GM12891 (cell line): Measurements from ENCODE around the gene RSAD1.

Experiments used
- DNase-seq: peaks from one replicate; pipeline ENCODE4 v3.0.0; 2011; ENCODE audit warnings: low spot score; ENCODE audit not compliant: insufficient read length
- FAIRE-seq: peaks from 2 replicates; lab custom pipeline; 2011; peaks lifted over from hg19 to GRCh38; lab: Jason Lieb, UNC
- PAX5 ChIP-seq: IDR thresholded peaks from 2 replicates; pipeline ENCODE4 v1.6.1; 2011; ENCODE audit warnings: low read length, moderate library complexity, mild to moderate bottlenecking; ENCODE audit not compliant: insufficient read depth, severe bottlenecking
- POLR2A ChIP-seq: IDR thresholded peaks from 2 replicates; pipeline ENCODE4 v1.6.1; 2011; ENCODE audit warnings: low read depth, low read length, control low read depth
- POLR2AphosphoS5 ChIP-seq: IDR thresholded peaks from 2 replicates; pipeline ENCODE4 v1.6.1; 2011; ENCODE audit warnings: low read depth, low read length, control low read depth
- POU2F2 ChIP-seq: IDR thresholded peaks from 2 replicates; pipeline ENCODE4 v1.6.1; 2011; ENCODE audit warnings: low read depth, mild to moderate bottlenecking, control low read depth, low read length, moderate library complexity
- SPI1 ChIP-seq: IDR thresholded peaks from 2 replicates; pipeline ENCODE4 v1.6.1; 2011; ENCODE audit warnings: low read depth, low read length, control low read depth
- TAF1 ChIP-seq: IDR thresholded peaks from 2 replicates; pipeline ENCODE4 v1.6.1; 2011; ENCODE audit warnings: low read depth, low read length, control low read depth

Gene RSAD1

DNA sequence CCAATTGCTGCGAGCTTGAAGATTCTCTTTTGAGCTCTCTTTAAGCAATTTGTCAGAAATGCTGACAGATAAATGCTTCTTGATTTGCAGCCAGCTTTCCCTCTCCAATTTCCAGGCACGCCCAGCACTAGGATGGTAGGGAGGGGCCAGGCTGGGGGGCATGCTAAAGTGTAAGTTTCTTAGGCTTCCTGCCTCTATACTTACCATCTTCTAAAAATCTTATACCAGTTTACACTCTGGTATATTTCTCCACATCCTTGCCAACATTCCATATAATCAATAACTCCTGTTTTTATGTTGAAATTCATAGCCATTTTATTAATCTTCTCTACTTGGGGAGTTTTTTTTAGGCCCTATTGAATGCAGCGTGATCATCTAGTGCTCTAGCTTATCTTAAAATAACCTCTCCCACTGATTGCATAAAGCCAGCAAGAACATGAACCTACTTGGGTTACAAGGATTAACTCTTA, 35.1 kb upstream of the RSAD1 start:
- FAIRE-seq (no peak), DNase-seq (no peak)
- TF ChIP-seq TAF1 (no peak), POLR2AphosphoS5 (no peak), PAX5 (no peak), POLR2A (no peak), SPI1 (no peak), POU2F2 (no peak)

DNA sequence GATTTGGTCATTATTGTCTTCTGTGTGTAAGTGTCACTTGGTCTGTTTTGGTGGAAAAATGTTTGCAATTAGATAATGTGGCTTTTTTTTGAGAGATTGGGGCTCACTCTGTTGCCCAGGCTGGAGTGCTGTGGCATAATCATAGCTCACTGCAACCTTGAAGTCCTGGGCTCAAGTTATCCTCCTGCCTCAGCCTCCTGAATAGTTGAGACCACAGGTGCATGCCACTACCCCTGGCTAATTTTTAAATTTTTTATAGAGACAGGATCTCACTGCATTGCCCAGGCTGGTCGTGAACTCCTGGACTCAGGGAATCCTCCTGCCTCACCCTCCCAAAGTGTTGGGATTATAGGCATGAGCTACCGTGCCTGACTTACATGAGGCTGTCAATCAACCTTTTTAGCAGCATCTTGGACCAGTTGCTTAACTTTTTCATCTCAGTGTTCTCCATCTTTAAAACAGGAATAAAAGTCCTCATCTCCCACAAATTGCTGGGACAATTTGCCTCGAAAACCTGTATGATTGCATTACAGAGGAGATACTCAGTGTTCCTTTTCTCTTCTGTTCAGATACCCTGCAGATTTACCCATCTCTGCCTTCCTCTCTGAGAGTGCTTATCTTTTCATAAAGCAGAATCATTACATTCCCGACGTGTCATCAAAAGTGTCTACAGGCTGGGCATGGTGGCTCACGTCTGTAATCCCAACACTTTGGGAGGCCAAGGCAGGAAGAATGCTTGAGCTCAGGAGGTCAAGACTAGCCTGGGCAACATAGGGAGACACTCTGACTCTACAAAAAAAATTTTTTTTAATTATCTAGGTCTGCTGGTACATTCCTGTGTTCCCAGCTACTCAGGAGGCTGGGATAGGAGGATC, 33.6 kb upstream of the RSAD1 start:
- DNase-seq, result no peak
- FAIRE-seq, result no peak
- TF ChIP-seq POLR2AphosphoS5 (no peak), PAX5 (no peak), TAF1 (no peak), POU2F2 (no peak), SPI1 (no peak)

DNA sequence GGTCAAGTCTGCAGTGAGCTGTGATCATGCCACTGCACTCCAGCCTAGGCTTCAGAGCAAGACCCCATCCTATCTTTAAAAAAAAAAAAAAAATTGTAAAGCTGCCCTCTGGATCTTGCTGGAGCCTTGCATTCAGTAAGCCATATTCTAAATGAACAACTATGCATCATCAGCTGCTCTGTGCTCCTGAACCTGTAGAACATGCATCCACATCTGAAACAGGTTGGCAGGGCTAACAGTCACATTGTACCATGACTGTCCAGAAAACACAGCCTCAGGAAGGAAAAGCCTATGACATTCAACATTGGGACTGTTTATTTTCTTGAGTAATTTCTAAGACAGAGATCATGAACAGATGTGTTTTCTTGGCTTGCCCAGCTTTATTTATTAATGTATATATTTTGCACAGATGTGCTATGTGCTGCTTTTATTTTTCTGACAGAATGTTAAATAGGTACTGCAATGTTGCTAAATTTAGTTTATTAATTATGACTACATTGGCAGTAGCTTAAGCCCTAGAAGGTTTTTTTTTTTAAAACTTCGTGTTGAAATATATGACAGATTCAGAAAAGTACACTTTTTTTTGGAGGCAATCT, 32.8 kb upstream of the RSAD1 start:
- DNase-seq (no peak), FAIRE-seq (no peak)
- no peak for TF ChIP-seq POU2F2
- no peak for TF ChIP-seq POLR2AphosphoS5
- no peak for TF ChIP-seq SPI1
- no peak for TF ChIP-seq PAX5
- TF ChIP-seq TAF1, result no peak
- no peak for TF ChIP-seq POLR2A

DNA sequence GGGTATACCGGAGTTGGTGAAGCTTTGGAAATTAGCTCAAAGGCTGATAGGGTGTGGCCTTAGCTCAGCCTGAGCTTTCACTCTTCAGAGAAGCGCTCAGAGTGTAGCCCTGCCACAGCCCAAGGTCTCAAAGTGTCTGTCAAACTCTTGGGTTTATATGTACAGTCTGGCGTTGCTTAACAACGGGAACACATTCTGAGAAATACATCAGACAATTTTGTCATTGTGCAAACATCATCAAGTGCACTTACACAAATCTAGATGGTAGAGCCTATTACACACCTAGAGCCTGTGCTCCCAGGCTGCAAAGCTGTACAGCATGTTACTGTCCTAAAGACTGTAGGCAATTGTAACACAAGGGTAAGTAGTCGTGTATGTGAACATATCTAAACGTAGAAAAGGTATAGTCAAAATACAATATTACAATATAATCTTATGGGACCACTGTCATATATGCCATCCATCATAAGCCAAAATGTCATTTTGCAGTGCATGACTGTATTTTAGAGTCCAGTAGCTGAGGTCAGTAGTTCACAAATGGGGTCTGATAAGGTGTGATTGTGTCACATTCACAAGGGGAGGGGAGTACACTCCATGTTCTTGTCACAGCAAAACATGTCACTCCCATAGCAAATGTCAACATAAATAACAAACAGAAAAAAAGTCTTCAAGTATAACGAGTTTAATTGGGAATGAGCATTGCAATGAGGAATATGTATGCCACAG, 30.6 kb upstream of the RSAD1 start:
- no peak for TF ChIP-seq POLR2A
- TF ChIP-seq POLR2AphosphoS5, result no peak
- no peak for TF ChIP-seq POU2F2
- FAIRE-seq (no peak), DNase-seq (no peak)

DNA sequence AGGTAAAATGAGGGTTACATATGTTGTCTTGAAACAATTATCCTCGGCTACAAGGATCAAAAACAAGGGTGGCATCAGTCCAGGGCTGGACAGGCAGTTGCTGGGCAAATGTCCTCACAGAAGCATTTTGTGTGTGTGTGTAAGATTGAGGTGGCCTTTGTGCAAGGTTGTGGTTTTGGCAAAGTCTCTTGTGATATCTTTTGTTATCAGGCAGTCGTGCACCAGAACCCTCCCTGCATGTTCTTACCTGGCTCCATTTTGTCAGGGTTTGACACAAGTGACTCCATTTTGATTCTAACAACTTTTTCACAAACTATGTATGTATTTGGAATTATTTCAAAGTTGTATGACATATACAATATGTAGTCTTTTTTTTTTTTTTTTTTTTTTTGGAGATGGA, 30.0 kb upstream of the RSAD1 start:
- TF ChIP-seq POU2F2 (no peak), POLR2A (no peak), SPI1 (no peak), POLR2AphosphoS5 (no peak), PAX5 (no peak), TAF1 (no peak)
- FAIRE-seq (no peak), DNase-seq (no peak)

DNA sequence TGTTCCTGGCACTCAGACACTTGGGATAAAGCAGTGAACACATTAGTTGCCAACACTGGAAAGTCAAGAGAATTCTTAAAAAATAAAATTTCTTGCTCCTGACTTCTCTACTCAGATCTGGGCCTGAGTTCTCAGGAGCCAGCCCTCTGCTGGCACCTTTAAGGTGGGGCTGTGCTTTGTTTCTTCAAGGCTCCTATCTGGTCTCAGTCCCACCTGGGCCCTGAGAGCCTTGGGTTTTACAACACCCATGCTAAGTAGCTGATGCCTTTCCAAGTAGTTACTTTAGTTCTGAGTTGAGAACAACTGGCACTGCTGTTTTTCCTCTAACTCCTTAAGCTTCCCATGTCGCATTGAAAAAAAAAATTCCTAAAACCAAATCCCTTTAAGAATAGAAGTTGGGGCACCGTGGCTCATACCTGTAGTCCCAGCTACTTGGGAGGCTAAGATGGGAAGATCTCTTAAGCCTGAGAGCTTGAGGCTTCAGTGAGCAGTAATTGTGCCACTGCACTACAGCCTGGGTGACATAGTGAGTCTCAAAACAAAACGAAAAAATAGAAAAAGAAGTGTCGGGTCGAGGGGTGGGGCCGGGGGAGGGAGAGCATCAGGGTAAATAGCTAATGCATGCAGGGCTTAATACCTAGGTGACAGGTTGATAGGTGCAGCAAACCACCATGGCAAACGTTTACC, 26.6 kb upstream of the RSAD1 start:
- TF ChIP-seq SPI1 (no peak), POLR2AphosphoS5 (no peak), POLR2A (no peak), PAX5 (no peak), POU2F2 (no peak), TAF1 (no peak)
- DNase-seq (no peak), FAIRE-seq (no peak)

DNA sequence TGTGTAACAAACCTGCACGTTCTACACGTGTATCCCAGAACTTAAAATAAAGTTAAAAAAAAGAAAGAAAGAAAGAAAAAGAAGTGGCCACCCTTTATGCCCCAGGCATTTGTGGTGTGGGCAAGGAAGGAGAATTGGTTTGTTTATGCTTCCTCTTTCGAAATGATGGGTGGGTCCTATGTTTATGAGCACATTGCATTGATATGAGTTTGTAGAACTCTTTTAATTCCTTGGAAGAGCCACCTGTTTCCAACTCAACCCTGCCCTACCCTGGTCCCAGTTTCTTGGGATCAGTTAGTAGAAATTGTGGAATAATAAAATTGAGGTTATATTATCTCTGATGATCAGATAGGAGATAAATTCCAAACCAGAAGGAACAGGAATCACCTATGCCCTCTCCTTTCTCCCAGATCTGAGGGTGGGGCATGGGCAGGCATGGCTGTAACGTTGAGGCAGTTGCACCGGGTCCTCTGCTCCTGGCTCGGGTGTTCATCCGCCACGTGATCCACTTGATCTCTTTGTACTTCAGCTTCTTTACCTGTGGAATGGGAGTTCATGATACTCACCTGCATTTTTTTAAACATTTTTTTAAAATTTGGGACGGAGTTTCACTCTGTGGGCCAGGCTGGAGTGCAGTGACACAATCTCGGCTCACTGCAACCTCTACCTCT, 25.9 kb upstream of the RSAD1 start:
- DNase-seq (no peak), FAIRE-seq (no peak)
- TF ChIP-seq SPI1 (peak; percentile 32; the same call in 1 of the 2 replicates), PAX5 (no peak)

DNA sequence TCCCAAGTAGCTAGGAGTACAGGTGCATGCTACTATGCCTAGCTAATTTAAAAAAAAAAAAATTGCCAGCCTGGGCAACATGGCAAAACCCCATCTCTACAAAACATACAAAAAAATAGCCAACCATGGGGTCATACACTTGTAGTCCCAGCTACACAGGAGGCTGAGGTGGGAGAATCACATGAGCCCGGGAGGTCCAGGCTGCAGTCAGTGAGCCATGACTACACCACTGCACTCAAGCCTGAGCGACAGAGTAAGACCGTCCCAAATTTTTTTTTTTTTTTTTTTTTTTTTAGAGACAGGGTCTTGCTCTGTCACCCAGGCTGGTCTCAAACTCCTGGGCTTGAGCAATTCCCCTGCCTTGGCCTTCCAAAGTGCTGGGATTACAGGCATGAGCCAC, 24.8 kb upstream of the RSAD1 start:
- no peak for DNase-seq
- TF ChIP-seq POLR2AphosphoS5, result no peak
- no peak for TF ChIP-seq POLR2A
- no peak for TF ChIP-seq TAF1
- no peak for TF ChIP-seq SPI1
- no peak for TF ChIP-seq POU2F2
- TF ChIP-seq PAX5, result no peak
- no peak for FAIRE-seq

DNA sequence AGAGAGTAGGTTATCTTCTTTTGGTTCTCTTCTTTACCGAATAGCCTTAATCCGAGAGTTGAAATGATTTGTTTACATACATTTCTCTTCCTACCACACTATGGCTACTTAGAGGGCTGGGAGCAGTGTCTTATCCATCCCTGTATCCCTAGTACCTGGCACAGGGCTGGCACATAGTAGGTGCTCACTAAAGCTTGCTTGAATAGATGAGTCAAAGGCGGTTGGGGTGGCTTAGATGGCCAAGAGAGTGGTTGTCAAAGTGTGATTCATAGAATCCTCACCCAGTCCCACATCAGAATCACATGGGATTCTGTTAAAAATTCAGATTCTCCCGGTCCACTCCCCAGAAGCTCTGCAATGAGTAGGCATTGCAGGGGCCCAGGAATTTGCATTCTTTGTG, 21.0 kb upstream of the RSAD1 start:
- FAIRE-seq (no peak), DNase-seq (no peak)
- no peak for TF ChIP-seq TAF1
- TF ChIP-seq SPI1, result no peak
- no peak for TF ChIP-seq POU2F2
- TF ChIP-seq PAX5, result no peak
- TF ChIP-seq POLR2A, result no peak
- TF ChIP-seq POLR2AphosphoS5, result no peak

DNA sequence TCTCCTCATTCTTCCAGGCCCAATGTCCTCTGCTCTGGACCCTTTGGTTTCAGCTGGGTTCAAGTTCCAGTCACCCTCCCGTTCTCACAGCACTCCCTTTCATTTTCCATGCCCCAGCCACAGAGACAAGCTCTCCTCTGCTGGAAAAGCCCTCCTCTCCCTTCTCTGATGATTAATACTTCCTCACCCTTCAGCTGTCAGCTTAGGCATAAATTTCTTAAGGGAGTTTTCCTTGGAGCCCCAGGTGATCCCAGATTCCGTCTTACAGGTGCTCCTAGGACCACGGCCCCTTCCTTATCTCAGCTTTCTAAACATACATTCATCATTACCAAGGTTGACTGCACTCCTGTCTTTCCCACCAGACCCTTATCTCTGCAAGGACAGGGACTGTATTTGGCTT, 20.4 kb upstream of the RSAD1 start:
- DNase-seq, result no peak
- no peak for FAIRE-seq

More for the DNA sequence above, 20.4 kb upstream of the RSAD1 start:
- TF ChIP-seq POU2F2, result no peak
- no peak for TF ChIP-seq PAX5
- no peak for TF ChIP-seq SPI1
- TF ChIP-seq TAF1, result no peak
- TF ChIP-seq POLR2AphosphoS5, result no peak
- no peak for TF ChIP-seq POLR2A
